Measurements from ENCODE around the gene LITAF. TPM values are rescaled to one million over a fixed set of nuclear protein-coding genes. Genes with fewer than 3 reads are reported as not detected.
A peak's percentile ranks its signal among the peaks of the same experiment; 100 is the strongest.
"Not testable (repeated sequence)": the region's sequence is repeated elsewhere in the genome, so short reads cannot be mapped to it uniquely, and the experiment has no call there.

LITAF gene
- polyA plus RNA-seq, 4 donors, result 107 to 122 (median 116) TPM

GRCh38 chr16:11580451-11581086 lies 6.2 kb downstream of the LITAF start:
- DNase-seq (ENCODE audit: low read depth in 4 of 4, low spot score in 2 of 4), result no peak

GRCh38 chr16:11577290-11577660 lies 9.4 kb downstream of the LITAF start:
- not testable (repeated sequence) for DNase-seq (ENCODE audit: low read depth in 4 of 4, low spot score in 2 of 4)

GRCh38 chr16:11576427-11577289 lies 10.1 kb downstream of the LITAF start:
- DNase-seq (ENCODE audit: low read depth in 4 of 4, low spot score in 2 of 4), result no peak

- DNase-seq (ENCODE audit: low read depth in 4 of 4, low spot score in 2 of 4), result no peak
Measured at GRCh38 chr16:11575223-11575589, 11.5 kb downstream of the LITAF start.

- DNase-seq (ENCODE audit: low read depth in 4 of 4, low spot score in 2 of 4), result no peak
Measured at GRCh38 chr16:11572301-11572995, 14.3 kb downstream of the LITAF start.

- no peak for DNase-seq (ENCODE audit: low read depth in 4 of 4, low spot score in 2 of 4)
Measured at GRCh38 chr16:11571549-11571948, 15.2 kb downstream of the LITAF start.

- DNase-seq (ENCODE audit: low read depth in 4 of 4, low spot score in 2 of 4), result no peak
Measured at GRCh38 chr16:11570806-11571205, 15.9 kb downstream of the LITAF start.

- no peak for DNase-seq (ENCODE audit: low read depth in 4 of 4, low spot score in 2 of 4)
Measured at GRCh38 chr16:11570258-11570657, 16.5 kb downstream of the LITAF start.

GRCh38 chr16:11566398-11566797 lies 20.3 kb downstream of the LITAF start:
- no peak for DNase-seq (ENCODE audit: low read depth in 4 of 4, low spot score in 2 of 4)

- DNase-seq (ENCODE audit: low read depth in 4 of 4, low spot score in 2 of 4), result no peak
Measured at GRCh38 chr16:11565665-11566064, 21.1 kb downstream of the LITAF start.

GRCh38 chr16:11564046-11564926 lies 22.4 kb downstream of the LITAF start:
- DNase-seq (ENCODE audit: low read depth in 4 of 4, low spot score in 2 of 4), result no peak

GRCh38 chr16:11563493-11564040 lies 23.2 kb downstream of the LITAF start:
- no peak for DNase-seq (ENCODE audit: low read depth in 4 of 4, low spot score in 2 of 4)

GRCh38 chr16:11562941-11563340 lies 23.8 kb downstream of the LITAF start:
- DNase-seq (ENCODE audit: low read depth in 4 of 4, low spot score in 2 of 4), result no peak

- no peak for DNase-seq (ENCODE audit: low read depth in 4 of 4, low spot score in 2 of 4)
Measured at GRCh38 chr16:11562411-11562810, 24.3 kb downstream of the LITAF start.

- DNase-seq (ENCODE audit: low read depth in 4 of 4, low spot score in 2 of 4), result no peak
Measured at GRCh38 chr16:11561856-11562255, 24.9 kb downstream of the LITAF start.

GRCh38 chr16:11561454-11561805 lies 25.3 kb downstream of the LITAF start:
- no peak for DNase-seq (ENCODE audit: low read depth in 4 of 4, low spot score in 2 of 4)

- peak in 1 of 4 donors; percentile 46 for DNase-seq (ENCODE audit: low read depth in 4 of 4, low spot score in 2 of 4)
Measured at GRCh38 chr16:11560701-11561453, 25.8 kb downstream of the LITAF start.

- not testable (repeated sequence) for DNase-seq (ENCODE audit: low read depth in 4 of 4, low spot score in 2 of 4)
Measured at GRCh38 chr16:11558308-11558823, 28.4 kb downstream of the LITAF start.

GRCh38 chr16:11557801-11558200 lies 28.9 kb downstream of the LITAF start:
- DNase-seq (ENCODE audit: low read depth in 4 of 4, low spot score in 2 of 4), result no peak

Measured in left renal cortex interstitium (tissue), 4 donors.